CD14-positive monocyte (primary cell): ENCODE measurements around the gene TBC1D20. TPM values are rescaled to one million over a fixed set of nuclear protein-coding genes. Genes with fewer than 3 reads are reported as not detected.

Source experiments
- DNase-seq, 3 donors: peaks; one replicate each; pipeline ENCODE4 v3.0.0-alpha.2; 2011 to 2022
- H2AFZ ChIP-seq: 2 replicates; pipeline ENCODE4 v1.6.0; 2012; ENCODE audit warnings: mild to moderate bottlenecking, low read depth, low read length, inconsistent platforms; ENCODE audit not compliant: insufficient read depth, poor library complexity, severe bottlenecking
- H3K27ac ChIP-seq, 2 donors: 1 replicate in 1 of 2; 2 replicates in 1 of 2; pipeline ENCODE4 v1.5.1; 2012 to 2013; ENCODE audit warnings: low read length in 2 of 2, control low read depth in 1 of 2, inconsistent platforms in 1 of 2, low read depth in 1 of 2, mild to moderate bottlenecking in 1 of 2
- H3K27me3 ChIP-seq, 2 donors: one replicate each; pipeline versions ENCODE4 v1.6.0 to v1.6.1; 2011 to 2013; ENCODE audit warnings: low read length in 2 of 2; ENCODE audit not compliant: control insufficient read depth in 2 of 2, insufficient read depth in 2 of 2
- H3K36me3 ChIP-seq, 2 donors: replicated peaks in 1 of 2; 1 replicate in 1 of 2; 2 replicates in 1 of 2; pipeline versions ENCODE4 v1.5.1 to v1.6.1; 2012 to 2013; ENCODE audit warnings: low read length in 2 of 2, control low read depth in 1 of 2, inconsistent platforms in 1 of 2, mild to moderate bottlenecking in 1 of 2; ENCODE audit not compliant: insufficient read depth in 2 of 2, control insufficient read depth in 1 of 2
- H3K4me1 ChIP-seq, 2 donors: 1 replicate in 1 of 2; 2 replicates in 1 of 2; pipeline versions ENCODE4 v1.5.1 to v1.6.1; 2012 to 2013; ENCODE audit warnings: low read length in 2 of 2, control low read depth in 1 of 2, inconsistent platforms in 1 of 2, mild to moderate bottlenecking in 1 of 2, moderate library complexity in 1 of 2; ENCODE audit not compliant: insufficient read depth in 2 of 2, control insufficient read depth in 1 of 2
- H3K4me2 ChIP-seq: replicated peaks from 2 replicates; pipeline ENCODE3; 2012; ENCODE audit warnings: low read length, moderate library complexity, mild to moderate bottlenecking; ENCODE audit not compliant: poor library complexity, severe bottlenecking; ENCODE audit errors: extremely low read depth
- H3K4me3 ChIP-seq, 3 experiments: fragments of 200-600 bp in 1 of 3; sonication (generic) in 1 of 3; replicated peaks in 1 of 3; 1 replicate in 2 of 3; 2 replicates in 1 of 3; pipeline ENCODE4 v1.5.1; 2011 to 2013; ENCODE audit warnings: low read length in 3 of 3, mild to moderate bottlenecking in 3 of 3, control low read depth in 2 of 3, low read depth in 2 of 3, inconsistent platforms in 1 of 3, moderate library complexity in 1 of 3
- H3K79me2 ChIP-seq: 2 replicates; pipeline ENCODE4 v1.6.0; 2012; ENCODE audit warnings: mild to moderate bottlenecking, control low read depth, inconsistent platforms, low read length, moderate library complexity; ENCODE audit not compliant: insufficient read depth
- H3K9ac ChIP-seq: 2 replicates; pipeline ENCODE4 v1.6.0; 2017; ENCODE audit warnings: low read length, mild to moderate bottlenecking; ENCODE audit not compliant: insufficient read depth, poor library complexity, severe bottlenecking
- H3K9me3 ChIP-seq, 2 donors: replicated peaks in 1 of 2; 1 replicate in 1 of 2; 2 replicates in 1 of 2; pipeline versions ENCODE4 v1.5.1 to v1.6.1; 2012 to 2013; ENCODE audit warnings: low read length in 2 of 2, control low read depth in 1 of 2; ENCODE audit not compliant: control insufficient read depth in 1 of 2, insufficient read depth in 1 of 2
- H4K20me1 ChIP-seq: 2 replicates; pipeline ENCODE4 v1.6.0; 2012; ENCODE audit warnings: mild to moderate bottlenecking, low read length, control low read depth, moderate library complexity; ENCODE audit not compliant: insufficient read depth
- H3K27ac Mint-ChIP-seq, 7 donors: one replicate each; pipeline ENCODE4 v1.8.0; 2020; ENCODE audit warnings: mild to moderate bottlenecking in 7 of 7, mixed read lengths in 7 of 7, moderate library complexity in 6 of 7, inconsistent platforms in 2 of 7
- H3K27me3 Mint-ChIP-seq, 3 donors: one replicate each; pipeline ENCODE4 v1.8.0; 2021 to 2022; ENCODE audit warnings: low read depth in 3 of 3, mild to moderate bottlenecking in 3 of 3, mixed read lengths in 3 of 3, moderate library complexity in 3 of 3, inconsistent platforms in 1 of 3
- H3K36me3 Mint-ChIP-seq, 2 donors: one replicate each; pipeline ENCODE4 v1.8.0; 2020; ENCODE audit warnings: mixed read lengths in 2 of 2, inconsistent platforms in 1 of 2, mild to moderate bottlenecking in 1 of 2
- H3K4me1 Mint-ChIP-seq: one replicate; pipeline ENCODE4 v1.8.0; 2020; ENCODE audit warnings: mild to moderate bottlenecking, mixed read lengths
- H3K4me3 Mint-ChIP-seq, 2 donors: one replicate each; pipeline ENCODE4 v1.8.0; 2020; ENCODE audit warnings: mild to moderate bottlenecking in 2 of 2, mixed read lengths in 2 of 2, moderate library complexity in 1 of 2
- H3K9me3 Mint-ChIP-seq, 7 donors: one replicate each; pipeline ENCODE4 v1.8.0; 2020 to 2022; ENCODE audit warnings: mixed read lengths in 7 of 7, mild to moderate bottlenecking in 6 of 7, moderate library complexity in 6 of 7, inconsistent platforms in 2 of 7
- CTCF ChIP-seq: fragments of 200-600 bp; IDR thresholded peaks from one replicate; pipeline ENCODE4 v1.8.0; 2022; ENCODE audit warnings: antibody characterized with exemption, mild to moderate bottlenecking
- WGBS: methylation state at CpG from one replicate; pipeline ENCODE4 v1.1.5; 2013; ENCODE audit warnings: missing lambda C conversion rate; ENCODE audit not compliant: insufficient coverage; 5-methylcytosine and 5-hydroxymethylcytosine counted together
- intact Hi-C, 2 donors: fragments of 100-400 bp; cut with micrococcal nuclease; formaldehyde crosslinking; loops; one replicate each; pipeline versions ENCODE4 v1.15.0 to v1.15.1; 2023
- polyA plus RNA-seq, 3 donors: library from polyadenylated mRNA; depleted of rRNA in 1 of 3; unstranded in 2 of 3; stranded (reverse) in 1 of 3; fragments of 300-500 nt in 2 of 3; fragments of >200 nt in 1 of 3; fragmentation: Illumina TruSeq in 2 of 3; gene quantifications; 1 replicate in 2 of 3; 2 replicates in 1 of 3; pipeline ENCODE4 v1.2.3, GENCODE V29; 2012 to 2021

TBC1D20 gene
- polyA plus RNA-seq, 3 donors, result 10.5 to 24.7 (median 11.3) TPM

DNA sequence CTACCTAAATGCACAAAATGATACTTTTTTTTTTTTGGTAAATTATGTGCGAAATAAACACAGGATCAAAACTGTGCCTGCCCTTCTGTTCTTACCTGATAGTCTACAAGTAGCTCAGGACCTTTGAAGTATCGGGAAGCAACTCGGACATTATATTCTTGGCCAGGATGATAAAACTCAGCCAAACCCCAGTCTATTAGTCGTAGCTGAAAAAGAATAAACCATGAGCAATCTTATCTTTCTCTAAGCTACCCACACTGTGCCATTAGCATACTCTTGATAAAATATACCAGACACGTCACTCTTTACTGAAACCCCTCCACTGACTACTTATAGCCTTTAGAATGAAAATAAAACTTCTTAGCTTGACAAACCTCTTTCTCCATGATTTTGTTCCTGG lies 29.8 kb upstream of the TBC1D20 start:
- Mint-ChIP-seq H3K27ac (no peak overlapping the region), H3K4me1 (no peaks in the 10 kb centered on the region), H3K4me3 (no peak overlapping the region), H3K27me3 (peaks cover 0 to 1% (median 0%) of the 10 kb centered on the region in 3 donors), H3K9me3 (no peaks in the 10 kb centered on the region), H3K36me3 (peaks cover 81 to 90% of the 10 kb centered on the region in 2 donors)
- Histone ChIP-seq H3K4me2 (no peak overlapping the region), H3K27ac (no peak overlapping the region), H3K27me3 (no peaks in the 10 kb centered on the region), H3K79me2 (no peaks in the 10 kb centered on the region), H3K4me3 (no peak overlapping the region), H3K4me1 (no peaks in the 10 kb centered on the region), H3K36me3 (peaks cover 82 to 96% of the 10 kb centered on the region in 2 donors), H4K20me1 (no peaks in the 10 kb centered on the region), H3K9ac (no peak overlapping the region), H2AFZ (no peak overlapping the region), H3K9me3 (no peaks in the 10 kb centered on the region)
- WGBS, result 100% methylated on average over 3 of the region's 5 CpGs
- intact Hi-C loops, result no loop called here
- DNase-seq, result no peak
- no peak for TF ChIP-seq CTCF

DNA sequence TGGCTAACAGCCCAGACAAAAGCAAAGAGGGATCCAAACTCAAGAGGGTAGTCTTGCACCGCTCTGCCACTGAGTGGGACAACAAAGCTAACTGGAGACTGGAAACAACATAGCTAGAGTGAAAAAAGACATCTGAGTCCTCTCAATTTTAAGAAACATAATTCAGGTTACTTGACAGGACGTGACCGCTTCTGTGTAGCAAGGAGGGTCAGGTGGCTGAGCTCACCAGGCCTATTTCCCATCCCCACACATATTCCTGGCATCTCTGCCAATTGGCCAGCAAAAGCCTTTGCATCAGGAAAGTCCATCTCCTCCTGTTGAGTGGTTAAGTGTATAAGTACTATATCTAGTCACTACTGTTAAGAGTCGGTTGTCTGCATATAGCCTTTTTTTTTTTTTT lies 25.3 kb upstream of the TBC1D20 start:
- H2AFZ ChIP-seq, result no peak overlapping the region
- Mint-ChIP-seq H3K27ac (no peak overlapping the region), H3K36me3 (peaks cover 84 to 96% of the 10 kb centered on the region in 2 donors), H3K9me3 (no peaks in the 10 kb centered on the region), H3K4me1 (no peaks in the 10 kb centered on the region), H3K27me3 (peaks cover 0 to 1% (median 0%) of the 10 kb centered on the region in 3 donors), H3K4me3 (no peak overlapping the region)
- no peaks in the 10 kb centered on the region for H3K79me2 ChIP-seq
- H3K4me1 ChIP-seq, result no peaks in the 10 kb centered on the region
- H3K36me3 ChIP-seq, result peaks cover 83 to 96% of the 10 kb centered on the region in 2 donors
- H3K27ac ChIP-seq, result no peak overlapping the region
- WGBS, result 100% methylated on average over 1 of the region's 4 CpGs
- H3K4me2 ChIP-seq, result no peak overlapping the region
- TF ChIP-seq CTCF, result no peak
- H4K20me1 ChIP-seq, result no peaks in the 10 kb centered on the region
- no peak for DNase-seq
- H3K9me3 ChIP-seq, result no peaks in the 10 kb centered on the region
- intact Hi-C loops, result loop anchor here in 1 of 2 donors (10.0 kb wide), 1 partner anchor 53 kb away; no protein-coding TSS in a partner anchor
- H3K9ac ChIP-seq, result no peak overlapping the region
- H3K27me3 ChIP-seq, result no peaks in the 10 kb centered on the region
- no peak overlapping the region for H3K4me3 ChIP-seq
